H9 (cell line): ENCODE data around the gene B4GAT1. TPM values are rescaled to one million over a fixed set of nuclear protein-coding genes. Genes with fewer than 3 reads are reported as not detected.
A peak's percentile ranks its signal among the peaks of the same experiment; 100 is the strongest.

Experiments
- DNase-seq: peaks from one replicate; pipeline ENCODE4 v3.0.0-alpha.2; 2017
- H2AFZ ChIP-seq: one replicate; pipeline ENCODE4 v1.6.1; 2013; ENCODE audit warnings: mild to moderate bottlenecking, low read length, control low read depth, moderate library complexity
- H2AK5ac ChIP-seq: 2 replicates; pipeline ENCODE4 v1.6.1; 2013; ENCODE audit warnings: low read length, control low read depth, mixed read lengths; ENCODE audit not compliant: insufficient read length
- H2BK120ac ChIP-seq: one replicate; pipeline ENCODE4 v1.6.1; 2013; ENCODE audit warnings: low read depth, mild to moderate bottlenecking, low read length, control low read depth, inconsistent platforms; ENCODE audit not compliant: poor library complexity, severe bottlenecking
- H2BK12ac ChIP-seq: 2 replicates; pipeline ENCODE4 v1.6.1; 2013; ENCODE audit warnings: low read length, control low read depth, mixed read lengths, low read depth; ENCODE audit not compliant: insufficient read length
- H2BK15ac ChIP-seq: 2 replicates; pipeline ENCODE4 v1.6.1; 2013; ENCODE audit warnings: low read depth, low read length, control low read depth
- H2BK20ac ChIP-seq: one replicate; pipeline ENCODE4 v1.6.1; 2013; ENCODE audit warnings: low read depth, mild to moderate bottlenecking, low read length, control low read depth, inconsistent platforms; ENCODE audit not compliant: poor library complexity, severe bottlenecking
- H2BK5ac ChIP-seq: 2 replicates; pipeline ENCODE4 v1.6.1; 2013; ENCODE audit warnings: low read length, control low read depth, mixed read lengths; ENCODE audit not compliant: insufficient read length
- H3K14ac ChIP-seq: 2 replicates; pipeline ENCODE4 v1.6.1; 2013; ENCODE audit warnings: low read length, control low read depth; ENCODE audit not compliant: insufficient read depth
- H3K18ac ChIP-seq: 2 replicates; pipeline ENCODE4 v1.6.1; 2013; ENCODE audit warnings: low read depth, mild to moderate bottlenecking, mixed read lengths, low read length, control low read depth; ENCODE audit not compliant: insufficient read length
- H3K23ac ChIP-seq: 2 replicates; pipeline ENCODE4 v1.6.1; 2013; ENCODE audit warnings: low read length, control low read depth, mixed read lengths, low read depth; ENCODE audit not compliant: insufficient read length
- H3K23me2 ChIP-seq: 2 replicates; pipeline ENCODE4 v1.6.1; 2013; ENCODE audit warnings: low read depth, mild to moderate bottlenecking, mixed read lengths, low read length, control low read depth; ENCODE audit not compliant: insufficient read length, poor library complexity, severe bottlenecking
- H3K27ac ChIP-seq: 2 replicates; pipeline ENCODE4 v1.5.1; 2013; ENCODE audit warnings: low read length, control low read depth, mixed read lengths, low read depth; ENCODE audit not compliant: insufficient read length
- H3K27me3 ChIP-seq: 2 replicates; pipeline ENCODE4 v1.6.1; 2013; ENCODE audit warnings: low read length, control low read depth, inconsistent platforms; ENCODE audit not compliant: insufficient read depth
- H3K4ac ChIP-seq: 2 replicates; pipeline ENCODE4 v1.6.1; 2013; ENCODE audit warnings: low read depth, mild to moderate bottlenecking, control low read depth, inconsistent platforms, low read length, moderate library complexity
- H3K4me1 ChIP-seq: 2 replicates; pipeline ENCODE4 v1.6.1; 2013; ENCODE audit warnings: low read length, control low read depth, inconsistent platforms; ENCODE audit not compliant: insufficient read depth
- H3K4me2 ChIP-seq: 2 replicates; pipeline ENCODE4 v1.6.1; 2013; ENCODE audit warnings: low read length, control low read depth, mixed read lengths; ENCODE audit not compliant: insufficient read length, insufficient read depth
- H3K56ac ChIP-seq: 2 replicates; pipeline ENCODE4 v1.6.1; 2013; ENCODE audit warnings: low read depth, mild to moderate bottlenecking, mixed read lengths, low read length, control low read depth; ENCODE audit not compliant: insufficient read length
- H3K79me1 ChIP-seq: 2 replicates; pipeline ENCODE4 v1.6.1; 2013; ENCODE audit warnings: low read depth, mild to moderate bottlenecking, moderate library complexity, low read length, control low read depth, inconsistent platforms; ENCODE audit not compliant: insufficient read depth, poor library complexity, severe bottlenecking
- H3K79me2 ChIP-seq: 2 replicates; pipeline ENCODE4 v1.6.1; 2013; ENCODE audit warnings: low read length, control low read depth, inconsistent platforms; ENCODE audit not compliant: insufficient read depth
- H3K9ac ChIP-seq: 2 replicates; pipeline ENCODE4 v1.6.1; 2013; ENCODE audit warnings: low read length, control low read depth, mixed read lengths; ENCODE audit not compliant: insufficient read length; ENCODE audit errors: extremely low read depth
- H3K9me3 ChIP-seq: one replicate; pipeline ENCODE4 v1.6.1; 2013; ENCODE audit warnings: low read depth, low read length, inconsistent platforms; ENCODE audit not compliant: control insufficient read depth
- H3T11ph ChIP-seq: one replicate; pipeline ENCODE4 v1.6.1; 2013; ENCODE audit warnings: mild to moderate bottlenecking, low read length, control low read depth, inconsistent platforms
- H4K20me1 ChIP-seq: one replicate; pipeline ENCODE4 v1.6.1; 2013; ENCODE audit not compliant: control insufficient read depth, insufficient read length, insufficient read depth
- H4K5ac ChIP-seq: 2 replicates; pipeline ENCODE4 v1.6.1; 2013; ENCODE audit warnings: low read depth, mild to moderate bottlenecking, mixed read lengths, low read length, control low read depth; ENCODE audit not compliant: insufficient read length
- H4K8ac ChIP-seq: replicated peaks from 2 replicates; pipeline ENCODE4 v1.6.1; 2013; ENCODE audit warnings: low read length, control low read depth, mixed read lengths, low read depth; ENCODE audit not compliant: insufficient read length
- H4K91ac ChIP-seq: 2 replicates; pipeline ENCODE4 v1.6.1; 2013; ENCODE audit warnings: low read depth, mild to moderate bottlenecking, moderate library complexity, mixed read lengths, low read length, control low read depth; ENCODE audit not compliant: insufficient read length
- H3K27ac Mint-ChIP-seq, 3 experiments: 2 replicates in 2 of 3; 3 replicates in 1 of 3; pipeline ENCODE4 v1.8.0; 2020 to 2021; ENCODE audit warnings: mixed read lengths in 3 of 3, mild to moderate bottlenecking in 1 of 3, moderate library complexity in 1 of 3
- H3K27me3 Mint-ChIP-seq: 2 replicates; pipeline ENCODE4 v1.8.0; 2021; ENCODE audit warnings: low read depth, mild to moderate bottlenecking, moderate library complexity, mixed read lengths
- H3K36me3 Mint-ChIP-seq, 3 experiments: 2 replicates in 2 of 3; 3 replicates in 1 of 3; pipeline ENCODE4 v1.8.0; 2020 to 2021; ENCODE audit warnings: low read depth in 3 of 3, mixed read lengths in 3 of 3; ENCODE audit not compliant: insufficient read depth in 1 of 3
- H3K4me1 Mint-ChIP-seq, 2 experiments: 2 replicates each; pipeline ENCODE4 v1.8.0; 2020; ENCODE audit warnings: mixed read lengths in 2 of 2
- H3K4me3 Mint-ChIP-seq, 2 experiments: 2 replicates in 1 of 2; 3 replicates in 1 of 2; pipeline ENCODE4 v1.8.0; 2020 to 2021; ENCODE audit warnings: mild to moderate bottlenecking in 2 of 2, mixed read lengths in 2 of 2, moderate library complexity in 1 of 2
- H3K9me3 Mint-ChIP-seq, 2 experiments: 2 replicates in 1 of 2; 3 replicates in 1 of 2; pipeline ENCODE4 v1.8.0; 2020; ENCODE audit warnings: mild to moderate bottlenecking in 2 of 2, mixed read lengths in 2 of 2, moderate library complexity in 1 of 2
- WGBS: extraction: QIAGEN DNeasy Blood & Tissue Kit; methylation state at CpG from one replicate; pipeline ENCODE4 v1.1.7; 2013; ENCODE audit warnings: missing lambda C conversion rate, low lambda C conversion rate, mixed read lengths; ENCODE audit not compliant: insufficient read length; ENCODE audit errors: extremely low coverage; 5-methylcytosine and 5-hydroxymethylcytosine counted together
- total RNA-seq: library from RNA; stranded (reverse); gene quantifications from 2 replicates; pipeline ENCODE4 v1.2.1, GENCODE V29; 2021
- TF ChIP-seq, protein P1 (sequence below): fragments of 200-600 bp; sonication (generic); conservative IDR thresholded peaks from 3 replicates; pipeline ENCODE4 v1.8.0; 2021; ENCODE audit warnings: antibody characterized with exemption, mild to moderate bottlenecking

The B4GAT1 gene
- total RNA-seq, 1 experiment from 2014 or later = 24.3 TPM

DNA sequence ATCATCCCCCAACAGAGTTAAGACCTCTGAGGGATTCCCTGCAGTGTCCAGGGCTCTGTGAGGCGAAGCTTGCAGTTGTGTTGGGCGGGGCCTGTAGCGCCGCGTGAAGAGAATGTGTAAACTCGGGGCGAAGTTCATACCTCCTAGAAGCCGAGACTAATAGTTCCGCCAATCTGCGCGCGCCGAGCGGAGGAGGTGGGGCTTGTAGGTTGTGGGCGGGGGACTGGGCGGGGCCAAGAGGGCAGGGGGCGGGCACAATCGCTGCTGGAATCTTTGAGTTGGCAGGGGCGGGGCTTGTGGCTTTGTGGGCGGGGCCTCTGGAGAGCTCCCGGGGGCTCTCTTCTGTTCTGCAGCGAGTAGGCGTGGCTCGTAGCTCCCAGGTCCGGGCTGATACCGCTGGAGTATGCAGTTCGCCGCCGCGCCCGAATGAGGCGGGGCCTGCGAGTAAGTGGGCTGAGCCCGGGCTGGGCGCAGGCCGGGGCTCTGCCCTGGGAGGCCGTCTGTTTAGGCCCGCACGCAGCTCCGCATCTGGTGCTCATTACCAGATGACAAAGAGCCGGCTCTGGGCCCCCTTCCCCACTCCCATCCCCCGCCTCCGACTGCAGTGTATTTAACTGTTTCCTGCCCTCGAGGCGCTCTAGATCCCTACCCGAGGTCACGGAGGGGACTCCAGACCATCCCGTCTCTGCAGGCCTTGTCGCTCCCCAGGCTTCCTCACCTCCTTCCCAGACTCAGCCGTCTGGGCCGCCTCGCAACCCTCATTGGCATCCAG lies 34.7 kb downstream of the B4GAT1 start:
- H3K4me1 ChIP-seq = peaks cover 2% of the 10 kb centered on the region; the same call in 1 of the 2 replicates
- H4K20me1 ChIP-seq = no peaks in the 10 kb centered on the region
- peak overlapping the region; percentile 78 to 86 for H3K4me3 Mint-ChIP-seq
- peak overlapping the region; percentile 97 to 99 (median 98) for H3K27ac Mint-ChIP-seq
- H2BK120ac ChIP-seq = no peak overlapping the region
- H3K23me2 ChIP-seq = peaks cover 12% of the 10 kb centered on the region
- no peak overlapping the region for H2BK15ac ChIP-seq
- no peak overlapping the region for H4K8ac ChIP-seq
- WGBS = no CpG with 5 or more reads among the region's 52 CpGs
- H3T11ph ChIP-seq = no peak overlapping the region
- H3K27me3 Mint-ChIP-seq = peaks cover 19% of the 10 kb centered on the region
- H2BK12ac ChIP-seq = no peak overlapping the region
- H3K14ac ChIP-seq = peak overlapping the region; percentile 82
- no peaks in the 10 kb centered on the region; a peak in 1 of 7 replicates for H3K36me3 Mint-ChIP-seq
- H3K79me2 ChIP-seq = no peaks in the 10 kb centered on the region
- H4K91ac ChIP-seq = no peak overlapping the region
- DNase-seq = peak; percentile 99
- TF ChIP-seq, protein P1, sequence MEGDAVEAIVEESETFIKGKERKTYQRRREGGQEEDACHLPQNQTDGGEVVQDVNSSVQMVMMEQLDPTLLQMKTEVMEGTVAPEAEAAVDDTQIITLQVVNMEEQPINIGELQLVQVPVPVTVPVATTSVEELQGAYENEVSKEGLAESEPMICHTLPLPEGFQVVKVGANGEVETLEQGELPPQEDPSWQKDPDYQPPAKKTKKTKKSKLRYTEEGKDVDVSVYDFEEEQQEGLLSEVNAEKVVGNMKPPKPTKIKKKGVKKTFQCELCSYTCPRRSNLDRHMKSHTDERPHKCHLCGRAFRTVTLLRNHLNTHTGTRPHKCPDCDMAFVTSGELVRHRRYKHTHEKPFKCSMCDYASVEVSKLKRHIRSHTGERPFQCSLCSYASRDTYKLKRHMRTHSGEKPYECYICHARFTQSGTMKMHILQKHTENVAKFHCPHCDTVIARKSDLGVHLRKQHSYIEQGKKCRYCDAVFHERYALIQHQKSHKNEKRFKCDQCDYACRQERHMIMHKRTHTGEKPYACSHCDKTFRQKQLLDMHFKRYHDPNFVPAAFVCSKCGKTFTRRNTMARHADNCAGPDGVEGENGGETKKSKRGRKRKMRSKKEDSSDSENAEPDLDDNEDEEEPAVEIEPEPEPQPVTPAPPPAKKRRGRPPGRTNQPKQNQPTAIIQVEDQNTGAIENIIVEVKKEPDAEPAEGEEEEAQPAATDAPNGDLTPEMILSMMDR = no peak
- H3K27me3 ChIP-seq = no peaks in the 10 kb centered on the region
- no peak overlapping the region for H3K9ac ChIP-seq
- no peak overlapping the region for H3K4ac ChIP-seq
- H3K56ac ChIP-seq = no peak overlapping the region
- no peak overlapping the region for H4K5ac ChIP-seq
- no peak overlapping the region for H3K27ac ChIP-seq
- H2BK20ac ChIP-seq = no peak overlapping the region
- H3K9me3 Mint-ChIP-seq = no peaks in the 10 kb centered on the region; a peak in 1 of 5 replicates
- no peaks in the 10 kb centered on the region for H3K9me3 ChIP-seq
- H3K79me1 ChIP-seq = no peaks in the 10 kb centered on the region
- no peak overlapping the region for H2BK5ac ChIP-seq
- no peak overlapping the region for H2AK5ac ChIP-seq
- peaks cover 15 to 25% of the 10 kb centered on the region in 2 experiments for H3K4me1 Mint-ChIP-seq
- H3K23ac ChIP-seq = no peak overlapping the region
- peak overlapping the region; percentile 48 for H3K4me2 ChIP-seq
- H2AFZ ChIP-seq = no peak overlapping the region
- H3K18ac ChIP-seq = peak overlapping the region; percentile 64
